HG03095 (cell line): ENCODE results near the gene GNAT2.

Experiments
- ATAC-seq: cut with Tn5 transposase; IDR thresholded peaks from one replicate; pipeline ENCODE4 v1.9.1; 2021; ENCODE audit warnings: moderate library complexity; ENCODE audit not compliant: unreplicated experiment

The GNAT2 gene

GRCh38 chr1:109613361-109614147, 5.9 kb downstream of the GNAT2 start:
- ATAC-seq = no peak

GRCh38 chr1:109611308-109611990, 8.0 kb downstream of the GNAT2 start:
- no peak for ATAC-seq

- no peak for ATAC-seq
Measured at GRCh38 chr1:109610609-109611307, 8.7 kb downstream of the GNAT2 start.

GRCh38 chr1:109609881-109610280, 9.5 kb downstream of the GNAT2 start:
- no peak for ATAC-seq

- ATAC-seq = no peak
Measured at GRCh38 chr1:109605381-109605780, 14.0 kb downstream of the GNAT2 start.

GRCh38 chr1:109603229-109603628, 16.2 kb downstream of the GNAT2 start:
- ATAC-seq = no peak

GRCh38 chr1:109598655-109599054, 20.8 kb downstream of the GNAT2 start:
- ATAC-seq = no peak

- ATAC-seq = no peak
Measured at GRCh38 chr1:109598156-109598555, 21.3 kb downstream of the GNAT2 start.

GRCh38 chr1:109595531-109595930, 23.9 kb downstream of the GNAT2 start:
- ATAC-seq = no peak

- no peak for ATAC-seq
Measured at GRCh38 chr1:109592916-109593315, 26.5 kb downstream of the GNAT2 start.

- no peak for ATAC-seq
Measured at GRCh38 chr1:109589679-109590078, 29.7 kb downstream of the GNAT2 start.

- ATAC-seq = no peak
Measured at GRCh38 chr1:109589177-109589576, 30.2 kb downstream of the GNAT2 start.

GRCh38 chr1:109586055-109586454, 33.4 kb downstream of the GNAT2 start:
- no peak for ATAC-seq

GRCh38 chr1:109584766-109585165, 34.6 kb downstream of the GNAT2 start:
- ATAC-seq = no peak

GRCh38 chr1:109582021-109582420, 37.4 kb downstream of the GNAT2 start:
- no peak for ATAC-seq

GRCh38 chr1:109579491-109579890, 39.9 kb downstream of the GNAT2 start:
- no peak for ATAC-seq

- ATAC-seq = no peak
Measured at GRCh38 chr1:109578947-109579443, 40.4 kb downstream of the GNAT2 start.

- ATAC-seq = no peak
Measured at GRCh38 chr1:109573785-109574184, 45.6 kb downstream of the GNAT2 start.

- no peak for ATAC-seq
Measured at GRCh38 chr1:109570414-109570813, 49.0 kb downstream of the GNAT2 start.

GRCh38 chr1:109569323-109569722, 50.1 kb downstream of the GNAT2 start:
- no peak for ATAC-seq

GRCh38 chr1:109567877-109568672, 51.3 kb downstream of the GNAT2 start:
- no peak for ATAC-seq
